Measurements from ENCODE around the gene RNF128. TPM values are rescaled to one million over a fixed set of nuclear protein-coding genes. Genes with fewer than 3 reads are reported as not detected.

Gene RNF128
- total RNA-seq, 1 donor from 2014 or later = 0.58 TPM

DNA sequence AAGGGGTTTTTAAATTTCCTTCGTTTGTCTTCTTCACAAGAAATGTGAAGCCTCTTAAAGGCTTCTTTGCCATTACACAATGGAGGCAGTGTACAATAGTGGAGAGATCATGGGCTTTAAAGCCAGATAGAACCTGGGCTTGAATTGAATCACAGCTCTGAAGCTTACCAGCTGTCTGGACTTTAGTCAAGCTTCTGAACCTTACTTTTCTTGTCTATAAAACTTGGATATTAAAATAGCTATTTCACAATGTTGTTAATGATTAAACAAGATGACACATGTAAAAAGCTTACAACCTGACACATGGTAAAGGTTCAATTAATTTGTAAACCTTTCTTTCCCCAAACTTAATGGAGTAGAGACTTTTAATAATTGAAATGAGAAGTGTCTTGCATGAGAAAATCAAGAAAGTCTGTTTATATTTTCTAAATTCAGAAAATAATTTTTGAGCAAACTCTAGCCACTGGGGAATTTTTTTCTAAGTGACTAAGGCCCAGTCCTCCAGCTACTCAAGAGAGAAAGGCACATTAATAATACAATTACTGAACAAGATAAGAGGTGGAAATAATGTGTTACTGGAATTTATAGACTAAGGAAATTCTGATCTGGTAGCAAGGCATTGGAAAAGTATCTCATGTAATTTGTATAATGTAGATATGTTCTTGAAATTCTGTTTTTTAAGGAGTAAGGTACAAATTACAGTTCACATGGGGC is 54.3 kb downstream of the RNF128 start:
- H3K4me3 Mint-ChIP-seq = no peak overlapping the region
- no peaks in the 10 kb centered on the region for H3K36me3 Mint-ChIP-seq
- H3K4me1 Mint-ChIP-seq = peaks cover 4% of the 10 kb centered on the region
- H3K27me3 Mint-ChIP-seq (ENCODE audit: low read depth) = peaks cover 22% of the 10 kb centered on the region
- peaks cover 7% of the 10 kb centered on the region for H3K9me3 Mint-ChIP-seq
- no peak for DNase-seq (ENCODE audit: low spot score in 2 of 2, unreplicated experiment in 2 of 2)
- TF ChIP-seq, protein P1, sequence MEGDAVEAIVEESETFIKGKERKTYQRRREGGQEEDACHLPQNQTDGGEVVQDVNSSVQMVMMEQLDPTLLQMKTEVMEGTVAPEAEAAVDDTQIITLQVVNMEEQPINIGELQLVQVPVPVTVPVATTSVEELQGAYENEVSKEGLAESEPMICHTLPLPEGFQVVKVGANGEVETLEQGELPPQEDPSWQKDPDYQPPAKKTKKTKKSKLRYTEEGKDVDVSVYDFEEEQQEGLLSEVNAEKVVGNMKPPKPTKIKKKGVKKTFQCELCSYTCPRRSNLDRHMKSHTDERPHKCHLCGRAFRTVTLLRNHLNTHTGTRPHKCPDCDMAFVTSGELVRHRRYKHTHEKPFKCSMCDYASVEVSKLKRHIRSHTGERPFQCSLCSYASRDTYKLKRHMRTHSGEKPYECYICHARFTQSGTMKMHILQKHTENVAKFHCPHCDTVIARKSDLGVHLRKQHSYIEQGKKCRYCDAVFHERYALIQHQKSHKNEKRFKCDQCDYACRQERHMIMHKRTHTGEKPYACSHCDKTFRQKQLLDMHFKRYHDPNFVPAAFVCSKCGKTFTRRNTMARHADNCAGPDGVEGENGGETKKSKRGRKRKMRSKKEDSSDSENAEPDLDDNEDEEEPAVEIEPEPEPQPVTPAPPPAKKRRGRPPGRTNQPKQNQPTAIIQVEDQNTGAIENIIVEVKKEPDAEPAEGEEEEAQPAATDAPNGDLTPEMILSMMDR (IDR thresholded peaks at IDR 0.05; ENCODE audit: unreplicated experiment) = no peak
- H3K27ac Mint-ChIP-seq = no peak overlapping the region

DNA sequence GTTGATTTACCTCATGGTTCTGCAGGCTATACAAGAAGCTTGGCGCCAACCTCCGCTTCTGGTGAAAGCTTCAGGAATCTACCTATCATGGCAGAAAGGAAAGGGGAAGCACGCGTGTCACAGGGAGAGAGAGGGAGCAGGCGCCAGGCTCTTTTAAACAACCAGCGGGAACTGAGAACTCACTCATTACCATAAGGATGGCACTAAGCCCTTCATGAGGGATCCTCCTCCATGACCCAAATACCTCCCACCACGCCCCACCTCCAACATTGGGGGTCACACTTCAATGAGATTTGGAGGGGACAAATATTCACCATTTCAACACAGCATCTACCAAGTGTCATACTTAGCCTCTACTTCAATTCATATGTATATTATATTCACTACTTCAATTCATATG is 57.2 kb downstream of the RNF128 start:
- no peak for DNase-seq (ENCODE audit: low spot score in 2 of 2, unreplicated experiment in 2 of 2)
- Mint-ChIP-seq H3K4me1 (peaks cover 4% of the 10 kb centered on the region), H3K9me3 (peaks cover 7% of the 10 kb centered on the region), H3K36me3 (no peaks in the 10 kb centered on the region), H3K27ac (no peak overlapping the region), H3K27me3 (ENCODE audit: low read depth) (peaks cover 24% of the 10 kb centered on the region), H3K4me3 (no peak overlapping the region)
- TF ChIP-seq, protein P1 (IDR thresholded peaks at IDR 0.05; ENCODE audit: unreplicated experiment) = no peak

DNA sequence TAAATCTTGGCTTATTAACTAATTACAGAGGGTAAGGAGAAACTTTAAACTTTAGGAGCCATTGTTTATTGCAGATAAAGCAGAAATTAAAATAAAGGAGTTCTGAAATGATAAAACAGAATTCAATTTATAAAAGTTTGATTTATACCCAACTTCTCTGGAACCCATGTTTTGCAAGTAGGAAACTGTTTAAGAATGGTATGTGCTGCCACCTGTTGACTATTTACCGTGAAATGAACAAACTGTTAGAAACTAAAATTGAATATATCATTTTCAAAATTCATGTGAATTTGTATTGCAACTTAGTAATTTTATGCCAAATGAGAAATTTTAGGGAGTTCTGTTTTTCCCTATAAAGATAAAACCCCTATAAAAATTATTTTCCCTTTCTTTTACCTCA is 65.0 kb downstream of the RNF128 start:
- TF ChIP-seq, protein P1 (IDR thresholded peaks at IDR 0.05; ENCODE audit: unreplicated experiment) = no peak
- no peaks in the 10 kb centered on the region for H3K36me3 Mint-ChIP-seq
- DNase-seq (ENCODE audit: low spot score in 2 of 2, unreplicated experiment in 2 of 2) = no peak

DNA sequence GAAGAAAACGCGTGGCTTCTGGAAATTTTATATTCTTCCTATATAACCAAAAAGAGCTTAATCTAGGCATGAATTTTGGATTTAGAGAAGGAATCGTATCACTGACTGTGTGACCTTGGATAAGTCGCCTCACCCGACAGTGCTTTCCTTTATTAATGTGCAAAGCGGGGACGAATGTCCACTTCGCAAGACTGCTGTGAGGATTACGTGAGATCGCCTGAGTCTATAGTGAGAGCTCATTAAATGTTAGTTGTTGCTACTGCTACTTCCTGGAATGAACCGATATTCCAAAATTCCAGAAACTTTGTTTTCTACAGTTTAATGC is 75.5 kb downstream of the RNF128 start:
- Mint-ChIP-seq H3K9me3 (peaks cover 8% of the 10 kb centered on the region), H3K36me3 (no peaks in the 10 kb centered on the region), H3K4me1 (peaks cover 10% of the 10 kb centered on the region), H3K27ac (no peak overlapping the region), H3K4me3 (peak overlapping the region; percentile 89), H3K27me3 (ENCODE audit: low read depth) (peaks cover 30% of the 10 kb centered on the region)
- TF ChIP-seq, protein P1 (IDR thresholded peaks at IDR 0.05; ENCODE audit: unreplicated experiment) = no peak
- DNase-seq (ENCODE audit: low spot score in 2 of 2, unreplicated experiment in 2 of 2) = no peak

More for the DNA sequence above, 65.0 kb downstream of the RNF128 start:
- no peak overlapping the region for H3K4me3 Mint-ChIP-seq
- H3K4me1 Mint-ChIP-seq = peaks cover 3% of the 10 kb centered on the region
- H3K9me3 Mint-ChIP-seq = peaks cover 2% of the 10 kb centered on the region
- no peak overlapping the region for H3K27ac Mint-ChIP-seq
- H3K27me3 Mint-ChIP-seq (ENCODE audit: low read depth) = no peaks in the 10 kb centered on the region

DNA sequence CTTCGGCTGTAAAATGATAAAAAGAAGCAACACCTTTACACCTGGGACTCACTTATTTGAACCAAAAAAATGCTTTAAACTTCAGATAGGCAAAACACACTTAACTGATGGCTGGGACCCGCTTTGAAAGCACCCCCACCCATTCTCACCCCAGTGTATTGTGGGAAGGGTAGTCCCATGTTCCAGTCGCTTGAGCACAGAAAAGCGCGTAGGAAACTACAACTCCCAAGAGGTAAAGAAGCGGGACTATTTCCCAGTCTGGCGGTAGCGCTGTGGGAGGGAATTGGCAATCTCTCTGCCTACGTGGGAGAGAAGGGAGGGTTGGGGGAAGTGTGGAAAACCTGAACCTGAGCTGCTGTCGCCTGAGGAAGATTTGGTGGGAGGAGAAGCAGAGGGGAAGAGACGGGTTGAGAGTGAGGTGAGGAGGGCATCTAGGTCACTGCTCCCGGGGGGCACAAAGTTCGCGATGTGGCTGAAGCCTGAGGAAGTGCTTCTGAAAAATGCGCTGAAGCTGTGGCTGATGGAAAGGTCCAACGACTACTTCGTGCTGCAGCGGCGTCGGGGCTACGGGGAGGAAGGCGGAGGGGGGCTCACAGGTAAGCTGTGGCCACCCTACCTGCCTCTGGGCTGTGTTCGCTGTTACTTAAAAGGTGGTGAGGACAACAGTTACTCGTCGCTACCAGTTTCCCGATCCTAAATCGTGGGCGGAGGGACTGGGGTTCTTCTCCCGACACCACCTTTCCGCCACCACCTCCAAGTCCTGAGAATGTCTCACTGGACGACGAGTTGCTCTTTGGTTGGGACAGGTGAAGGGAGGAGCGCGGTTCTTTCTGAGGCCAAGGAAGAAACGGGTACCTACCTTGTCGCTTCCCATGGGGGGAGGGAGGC is 76.1 kb downstream of the RNF128 start, which contains the start of gene TBC1D8B:
Gene TBC1D8B, plus strand, starts transcription at position 286 of the 888 bp plus-strand sequence. Its CDS starts 181 bp downstream, at position 467.
- TF ChIP-seq, protein P1 (IDR thresholded peaks at IDR 0.05; ENCODE audit: unreplicated experiment) = no peak
- DNase-seq (ENCODE audit: low spot score in 2 of 2, unreplicated experiment in 2 of 2) = peak; percentile 31 to 55
- Mint-ChIP-seq H3K9me3 (peaks cover 8% of the 10 kb centered on the region), H3K36me3 (no peaks in the 10 kb centered on the region), H3K4me3 (peak within 1 kb of the TSS; percentile 89), H3K27me3 (ENCODE audit: low read depth) (peaks cover 29% of the 10 kb centered on the region), H3K27ac (peak within 1 kb of the TSS; percentile 68), H3K4me1 (peaks cover 10% of the 10 kb centered on the region)
